ENCODE data around the gene TPTE.
"Not testable (repeated sequence)": the region's sequence is repeated elsewhere in the genome, so short reads cannot be mapped to it uniquely, and the experiment has no call there.

Gene TPTE

DNA sequence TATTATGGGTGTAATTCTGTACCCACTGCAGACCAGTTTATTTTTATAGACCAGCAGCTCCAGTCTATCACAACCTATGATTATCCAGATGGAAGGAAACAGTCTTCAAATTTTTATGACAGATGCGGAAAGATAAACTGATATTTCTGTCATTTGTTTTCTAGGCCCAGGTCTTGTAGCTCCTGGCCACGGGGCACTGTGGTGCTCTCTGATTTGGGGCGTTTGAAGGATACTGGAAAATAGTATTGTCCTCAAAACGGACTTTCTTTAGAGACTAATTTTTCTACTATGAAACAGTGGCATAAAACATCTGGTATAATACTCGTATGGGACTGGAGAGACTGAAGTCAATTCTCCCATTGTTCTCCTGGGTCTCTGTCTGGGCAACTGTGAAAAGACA is 124.3 kb downstream of the TPTE start:
- H3K27ac ChIP-seq (ENCODE audit: low read depth, low read length); H3K79me2 ChIP-seq (ENCODE audit: control insufficient read depth, insufficient read depth, low read length, unreplicated experiment); H2AFZ ChIP-seq (ENCODE audit: low read length, unreplicated experiment); H3K36me3 ChIP-seq (ENCODE audit: insufficient read depth, low read length); H3K27me3 ChIP-seq (ENCODE audit: insufficient read depth, low read length); H3K4me1 ChIP-seq (ENCODE audit: control insufficient read depth, insufficient read depth, low read length, unreplicated experiment); H3K4me3 ChIP-seq (ENCODE audit: low read depth, low read length): not testable (repeated sequence)

DNA sequence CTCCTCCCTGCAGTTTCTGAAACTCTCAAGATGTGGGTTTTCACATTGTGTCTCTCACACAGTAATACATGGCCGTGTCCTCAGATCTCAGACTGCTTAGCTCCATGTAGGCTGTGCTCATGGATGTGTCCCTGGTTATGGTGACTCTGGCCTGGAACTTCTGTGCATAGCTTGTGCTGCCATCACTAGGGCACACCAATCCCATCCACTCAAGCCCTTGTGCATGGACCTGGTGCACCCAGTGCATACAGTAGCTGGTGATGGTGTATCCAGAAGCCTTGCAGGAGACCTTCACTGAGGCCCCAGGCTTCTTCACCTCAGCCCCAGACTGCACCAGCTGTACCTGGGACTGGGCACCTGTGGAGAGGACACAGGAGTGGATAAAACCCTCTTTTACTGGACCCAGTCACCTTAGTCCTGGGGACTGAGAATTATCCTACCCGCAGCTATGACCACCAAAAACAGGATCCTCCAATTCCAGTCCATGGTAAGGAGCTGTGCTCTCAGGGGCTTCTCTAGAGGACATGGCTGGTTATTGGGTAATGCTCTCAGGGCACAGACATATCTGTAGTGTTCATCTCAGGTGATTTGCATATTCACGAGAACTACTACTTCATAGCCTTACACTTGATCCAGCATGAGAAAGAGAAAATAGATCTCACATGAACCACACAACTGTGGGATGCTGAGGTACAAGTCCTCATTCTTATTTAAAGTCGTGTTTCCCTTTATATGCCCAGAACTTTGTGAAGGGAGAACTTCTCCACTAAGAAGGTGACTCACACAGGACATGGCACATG is 128.2 kb downstream of the TPTE start:
- not testable (repeated sequence) for H3K36me3 ChIP-seq (ENCODE audit: insufficient read depth, low read length); H3K27me3 ChIP-seq (ENCODE audit: insufficient read depth, low read length); H2AFZ ChIP-seq (ENCODE audit: low read length, unreplicated experiment); H3K27ac ChIP-seq (ENCODE audit: low read depth, low read length); H3K4me3 ChIP-seq (ENCODE audit: low read depth, low read length); H3K4me1 ChIP-seq (ENCODE audit: control insufficient read depth, insufficient read depth, low read length, unreplicated experiment); H3K79me2 ChIP-seq (ENCODE audit: control insufficient read depth, insufficient read depth, low read length, unreplicated experiment)

DNA sequence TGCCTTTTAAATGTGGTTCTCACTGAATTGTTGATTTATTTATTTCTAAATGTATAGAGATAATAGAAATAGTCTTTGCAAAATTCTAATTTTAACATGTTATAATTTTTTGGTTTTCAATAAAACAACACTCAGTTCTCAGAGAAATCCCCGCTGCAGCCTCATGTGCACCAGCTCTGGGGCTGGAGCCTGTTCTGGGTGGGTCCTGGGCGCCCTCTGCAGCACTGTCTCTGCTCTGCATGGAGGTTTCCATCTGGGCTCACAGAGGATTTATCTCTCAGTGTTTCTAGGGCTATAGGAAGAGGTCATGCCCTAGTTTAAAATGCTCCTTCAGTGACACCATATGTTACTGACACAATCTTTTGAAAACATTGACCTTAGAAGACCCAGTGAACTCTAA is 128.9 kb downstream of the TPTE start:
- H3K4me1 ChIP-seq (ENCODE audit: control insufficient read depth, insufficient read depth, low read length, unreplicated experiment); H3K4me3 ChIP-seq (ENCODE audit: low read depth, low read length); H3K27me3 ChIP-seq (ENCODE audit: insufficient read depth, low read length); H3K79me2 ChIP-seq (ENCODE audit: control insufficient read depth, insufficient read depth, low read length, unreplicated experiment); H3K36me3 ChIP-seq (ENCODE audit: insufficient read depth, low read length); H2AFZ ChIP-seq (ENCODE audit: low read length, unreplicated experiment); H3K27ac ChIP-seq (ENCODE audit: low read depth, low read length): not testable (repeated sequence)
